ENCODE data around the gene ACOT7.

- no peak for TF ChIP-seq CTCF (IDR thresholded peaks at IDR 0.05)
- no peak for TF ChIP-seq EZH2 (IDR thresholded peaks at IDR 0.05; ENCODE audit: borderline replicate concordance, insufficient read depth, low read depth, low read length, poor library complexity, severe bottlenecking)
Observed at GRCh38 chr1:6351480-6352137, 42.0 kb downstream of the ACOT7 start.
